Stomach (tissue), 4 donors: ENCODE results near the gene UBE2I.

ENCODE experiments used
- EP300 ChIP-seq: sonication (generic); formaldehyde crosslinking; IDR thresholded peaks from one replicate; pipeline ENCODE4 v1.6.1; 2017; ENCODE audit warnings: antibody characterized with exemption
- POLR2A ChIP-seq, 4 donors: fragments of 450-650 bp; IDR thresholded peaks; one replicate each; pipeline ENCODE4 v1.6.1; 2016; ENCODE audit warnings: antibody characterized with exemption in 4 of 4, control low read depth in 2 of 4, mild to moderate bottlenecking in 1 of 4, moderate library complexity in 1 of 4
- TF ChIP-seq, protein P1 (sequence below), 7 experiments: fragments of 450-650 bp in 4 of 7; fragments of 200-600 bp in 3 of 7; sonication (generic) in 3 of 7; IDR thresholded peaks; one replicate each; pipeline ENCODE4 v1.5.1; 2016 to 2019; ENCODE audit warnings: antibody characterized with exemption in 7 of 7, control low read depth in 2 of 7, mild to moderate bottlenecking in 1 of 7

DNA sequence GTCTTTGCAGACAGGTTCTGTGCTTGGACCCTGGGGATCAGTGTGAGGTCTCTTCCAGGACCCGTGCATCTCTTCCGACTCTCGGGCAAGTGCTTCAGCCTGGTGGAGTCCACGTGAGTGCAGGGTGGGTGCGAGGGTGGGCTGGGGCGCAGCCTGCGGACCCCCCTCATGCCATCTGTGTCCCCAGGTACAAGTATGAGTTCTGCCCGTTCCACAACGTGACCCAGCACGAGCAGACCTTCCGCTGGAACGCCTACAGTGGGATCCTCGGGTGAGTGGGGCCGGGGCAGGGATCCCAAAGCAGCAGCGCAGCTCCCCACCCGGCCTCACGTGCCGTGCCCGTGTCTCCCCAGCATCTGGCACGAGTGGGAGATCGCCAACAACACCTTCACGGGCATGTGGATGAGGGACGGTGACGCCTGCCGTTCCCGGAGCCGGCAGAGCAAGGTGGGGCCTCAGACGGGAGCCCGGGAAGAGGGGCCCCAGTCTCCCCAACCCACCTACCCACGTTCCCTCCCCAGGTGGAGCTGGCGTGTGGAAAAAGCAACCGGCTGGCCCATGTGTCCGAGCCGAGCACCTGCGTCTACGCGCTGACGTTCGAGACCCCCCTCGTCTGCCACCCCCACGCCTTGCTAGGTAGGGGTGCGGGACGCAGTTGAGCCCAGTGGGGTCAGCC is 52.4 kb downstream of the UBE2I start:
- TF ChIP-seq, protein P1, sequence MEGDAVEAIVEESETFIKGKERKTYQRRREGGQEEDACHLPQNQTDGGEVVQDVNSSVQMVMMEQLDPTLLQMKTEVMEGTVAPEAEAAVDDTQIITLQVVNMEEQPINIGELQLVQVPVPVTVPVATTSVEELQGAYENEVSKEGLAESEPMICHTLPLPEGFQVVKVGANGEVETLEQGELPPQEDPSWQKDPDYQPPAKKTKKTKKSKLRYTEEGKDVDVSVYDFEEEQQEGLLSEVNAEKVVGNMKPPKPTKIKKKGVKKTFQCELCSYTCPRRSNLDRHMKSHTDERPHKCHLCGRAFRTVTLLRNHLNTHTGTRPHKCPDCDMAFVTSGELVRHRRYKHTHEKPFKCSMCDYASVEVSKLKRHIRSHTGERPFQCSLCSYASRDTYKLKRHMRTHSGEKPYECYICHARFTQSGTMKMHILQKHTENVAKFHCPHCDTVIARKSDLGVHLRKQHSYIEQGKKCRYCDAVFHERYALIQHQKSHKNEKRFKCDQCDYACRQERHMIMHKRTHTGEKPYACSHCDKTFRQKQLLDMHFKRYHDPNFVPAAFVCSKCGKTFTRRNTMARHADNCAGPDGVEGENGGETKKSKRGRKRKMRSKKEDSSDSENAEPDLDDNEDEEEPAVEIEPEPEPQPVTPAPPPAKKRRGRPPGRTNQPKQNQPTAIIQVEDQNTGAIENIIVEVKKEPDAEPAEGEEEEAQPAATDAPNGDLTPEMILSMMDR (IDR thresholded peaks at IDR 0.05), result no peak
- TF ChIP-seq POLR2A (IDR thresholded peaks at IDR 0.05) (no peak), EP300 (no peak)
